GM12874 (cell line): ENCODE results near the gene RASGRP1.
A peak's percentile ranks its signal among the peaks of the same experiment; 100 is the strongest.

Experiments used
- CTCF ChIP-seq: IDR thresholded peaks from 2 replicates; pipeline ENCODE4 v1.5.1; 2011; ENCODE audit warnings: low read depth, mild to moderate bottlenecking, control low read depth, low read length, moderate library complexity; ENCODE audit not compliant: insufficient read depth

RASGRP1 gene

GRCh38 chr15:38564557-38565286 lies at the start of gene RASGRP1:
RASGRP1 (minus strand) TSS chr15:38564814; CDS start chr15:38564628, 186 bp downstream.
- peak; percentile 61 for TF ChIP-seq CTCF

GRCh38 chr15:38613085-38613484 lies 48.5 kb upstream of the RASGRP1 start:
- TF ChIP-seq CTCF = no peak

- TF ChIP-seq CTCF = no peak
Observed at GRCh38 chr15:38612159-38612863, 47.7 kb upstream of the RASGRP1 start.

GRCh38 chr15:38611228-38611627 lies 46.6 kb upstream of the RASGRP1 start:
- no peak for TF ChIP-seq CTCF

- no peak for TF ChIP-seq CTCF
Observed at GRCh38 chr15:38610748-38611147, 46.1 kb upstream of the RASGRP1 start.

- TF ChIP-seq CTCF = no peak
Observed at GRCh38 chr15:38609097-38609738, 44.6 kb upstream of the RASGRP1 start.

GRCh38 chr15:38608682-38609081 lies 44.1 kb upstream of the RASGRP1 start:
- no peak for TF ChIP-seq CTCF
